DND-41 (cell line): Measurements from ENCODE around the gene CD79A.

Experiments used
- ATAC-seq: fragments of 200-7000 bp; cut with Tn5 transposase; 3 replicates; pipeline ENCODE4 v1.9.1; 2021; ENCODE audit warnings: low read depth; ENCODE audit not compliant: insufficient read depth
- DNase-seq: peaks from one replicate; pipeline ENCODE4 v3.0.0-alpha.2; 2020
- H2AFZ ChIP-seq: 2 replicates; pipeline ENCODE4 v1.6.0; 2012; ENCODE audit warnings: low read depth, low read length
- H3K27ac ChIP-seq: 2 replicates; pipeline ENCODE4 v1.5.1; 2012; ENCODE audit warnings: low read length, inconsistent platforms
- H3K27me3 ChIP-seq: fragments of 200-600 bp; sonication (generic); 2 replicates; pipeline ENCODE4 v1.6.0; 2012; ENCODE audit warnings: low read length, mild to moderate bottlenecking, inconsistent platforms; ENCODE audit not compliant: insufficient read depth, poor library complexity
- H3K36me3 ChIP-seq: 2 replicates; pipeline ENCODE4 v1.5.1; 2012; ENCODE audit warnings: low read length, inconsistent platforms; ENCODE audit not compliant: insufficient read depth
- H3K4me1 ChIP-seq: 2 replicates; pipeline ENCODE4 v1.5.1; 2012; ENCODE audit warnings: mild to moderate bottlenecking, low read length; ENCODE audit not compliant: insufficient read depth
- H3K4me2 ChIP-seq: 2 replicates; pipeline ENCODE4 v1.6.0; 2012; ENCODE audit warnings: mild to moderate bottlenecking, moderate library complexity, low read length, inconsistent platforms; ENCODE audit not compliant: insufficient read depth
- H3K4me3 ChIP-seq, 2 experiments: fragments of 200-600 bp in 1 of 2; shearing (Covaris generic) in 1 of 2; 2 replicates each; pipeline ENCODE4 v1.5.1; 2012 to 2016; ENCODE audit warnings: inconsistent platforms in 2 of 2, low read length in 2 of 2, mild to moderate bottlenecking in 2 of 2, low read depth in 1 of 2, moderate library complexity in 1 of 2
- H3K79me2 ChIP-seq: 2 replicates; pipeline ENCODE4 v1.6.0; 2012; ENCODE audit warnings: low read length, inconsistent platforms; ENCODE audit not compliant: insufficient read depth
- H3K9ac ChIP-seq: 2 replicates; pipeline ENCODE4 v1.6.0; 2012; ENCODE audit warnings: low read depth, mild to moderate bottlenecking, inconsistent platforms, low read length, moderate library complexity
- H3K9me3 ChIP-seq: 2 replicates; pipeline ENCODE4 v1.5.1; 2012; ENCODE audit warnings: low read length, moderate library complexity, mild to moderate bottlenecking, inconsistent platforms; ENCODE audit not compliant: insufficient read depth, severe bottlenecking
- H4K20me1 ChIP-seq: 2 replicates; pipeline ENCODE4 v1.6.0; 2012; ENCODE audit warnings: low read length; ENCODE audit not compliant: insufficient read depth
- EZH2 ChIP-seq: IDR thresholded peaks from 3 replicates; pipeline ENCODE4 v1.6.1; 2012; ENCODE audit warnings: borderline replicate concordance, low read depth, mild to moderate bottlenecking, moderate library complexity, low read length, inconsistent platforms; ENCODE audit not compliant: severe bottlenecking
- TF ChIP-seq, protein P1 (sequence below): IDR thresholded peaks from 2 replicates; pipeline ENCODE4 v1.5.1; 2012; ENCODE audit warnings: borderline replicate concordance, low read length, moderate library complexity, mild to moderate bottlenecking; ENCODE audit not compliant: poor library complexity, severe bottlenecking; ENCODE audit errors: extremely low read depth

CD79A gene

DNA sequence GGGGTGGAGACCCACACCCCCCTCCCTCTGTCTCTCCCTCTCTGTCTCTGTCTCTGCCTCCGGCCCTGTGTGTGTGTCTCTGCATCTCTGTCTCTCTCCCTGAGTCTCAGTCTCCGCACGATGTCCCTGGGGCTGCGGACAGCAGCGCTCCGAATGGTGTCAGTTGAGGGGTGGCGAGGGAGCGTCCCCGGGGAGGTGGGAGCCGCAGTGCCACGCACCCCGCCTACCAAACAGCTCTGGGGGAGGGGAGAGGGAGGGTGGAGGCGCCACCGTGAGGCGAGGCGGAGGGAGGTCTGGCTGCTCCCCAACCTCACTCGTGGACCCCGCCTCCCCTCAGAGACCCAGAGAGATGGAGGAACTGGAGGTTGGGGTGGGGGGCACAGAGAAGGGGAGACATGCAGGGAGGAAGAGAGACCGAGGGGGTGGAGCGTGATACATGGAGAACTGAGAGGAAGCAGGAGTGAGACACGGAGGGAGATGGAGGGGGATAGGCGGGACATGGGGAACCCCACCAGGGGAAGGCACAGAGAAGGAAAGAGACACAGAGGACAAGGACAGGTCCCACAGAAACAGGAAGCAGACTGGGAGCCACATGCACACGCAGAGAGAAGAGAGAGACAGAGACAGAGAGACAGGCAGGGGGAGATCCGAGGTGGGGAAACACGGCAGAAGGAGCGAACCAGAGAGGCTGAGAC, 44.0 kb downstream of the CD79A start:
- DNase-seq (no peak), ATAC-seq (no peak)
- H3K79me2 ChIP-seq = no peaks in the 10 kb centered on the region
- peaks cover 8% of the 10 kb centered on the region for H3K36me3 ChIP-seq
- H3K9me3 ChIP-seq = no peaks in the 10 kb centered on the region
- no peak overlapping the region for H3K4me3 ChIP-seq
- H2AFZ ChIP-seq = no peak overlapping the region
- H3K9ac ChIP-seq = no peak overlapping the region
- no peak overlapping the region for H3K4me2 ChIP-seq
- TF ChIP-seq EZH2 = no peak
- TF ChIP-seq, protein P1, sequence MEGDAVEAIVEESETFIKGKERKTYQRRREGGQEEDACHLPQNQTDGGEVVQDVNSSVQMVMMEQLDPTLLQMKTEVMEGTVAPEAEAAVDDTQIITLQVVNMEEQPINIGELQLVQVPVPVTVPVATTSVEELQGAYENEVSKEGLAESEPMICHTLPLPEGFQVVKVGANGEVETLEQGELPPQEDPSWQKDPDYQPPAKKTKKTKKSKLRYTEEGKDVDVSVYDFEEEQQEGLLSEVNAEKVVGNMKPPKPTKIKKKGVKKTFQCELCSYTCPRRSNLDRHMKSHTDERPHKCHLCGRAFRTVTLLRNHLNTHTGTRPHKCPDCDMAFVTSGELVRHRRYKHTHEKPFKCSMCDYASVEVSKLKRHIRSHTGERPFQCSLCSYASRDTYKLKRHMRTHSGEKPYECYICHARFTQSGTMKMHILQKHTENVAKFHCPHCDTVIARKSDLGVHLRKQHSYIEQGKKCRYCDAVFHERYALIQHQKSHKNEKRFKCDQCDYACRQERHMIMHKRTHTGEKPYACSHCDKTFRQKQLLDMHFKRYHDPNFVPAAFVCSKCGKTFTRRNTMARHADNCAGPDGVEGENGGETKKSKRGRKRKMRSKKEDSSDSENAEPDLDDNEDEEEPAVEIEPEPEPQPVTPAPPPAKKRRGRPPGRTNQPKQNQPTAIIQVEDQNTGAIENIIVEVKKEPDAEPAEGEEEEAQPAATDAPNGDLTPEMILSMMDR = no peak
- H4K20me1 ChIP-seq = peaks cover 18% of the 10 kb centered on the region; the same call in 1 of the 2 replicates
- no peaks in the 10 kb centered on the region for H3K4me1 ChIP-seq
- H3K27ac ChIP-seq = no peak overlapping the region
- no peaks in the 10 kb centered on the region for H3K27me3 ChIP-seq

DNA sequence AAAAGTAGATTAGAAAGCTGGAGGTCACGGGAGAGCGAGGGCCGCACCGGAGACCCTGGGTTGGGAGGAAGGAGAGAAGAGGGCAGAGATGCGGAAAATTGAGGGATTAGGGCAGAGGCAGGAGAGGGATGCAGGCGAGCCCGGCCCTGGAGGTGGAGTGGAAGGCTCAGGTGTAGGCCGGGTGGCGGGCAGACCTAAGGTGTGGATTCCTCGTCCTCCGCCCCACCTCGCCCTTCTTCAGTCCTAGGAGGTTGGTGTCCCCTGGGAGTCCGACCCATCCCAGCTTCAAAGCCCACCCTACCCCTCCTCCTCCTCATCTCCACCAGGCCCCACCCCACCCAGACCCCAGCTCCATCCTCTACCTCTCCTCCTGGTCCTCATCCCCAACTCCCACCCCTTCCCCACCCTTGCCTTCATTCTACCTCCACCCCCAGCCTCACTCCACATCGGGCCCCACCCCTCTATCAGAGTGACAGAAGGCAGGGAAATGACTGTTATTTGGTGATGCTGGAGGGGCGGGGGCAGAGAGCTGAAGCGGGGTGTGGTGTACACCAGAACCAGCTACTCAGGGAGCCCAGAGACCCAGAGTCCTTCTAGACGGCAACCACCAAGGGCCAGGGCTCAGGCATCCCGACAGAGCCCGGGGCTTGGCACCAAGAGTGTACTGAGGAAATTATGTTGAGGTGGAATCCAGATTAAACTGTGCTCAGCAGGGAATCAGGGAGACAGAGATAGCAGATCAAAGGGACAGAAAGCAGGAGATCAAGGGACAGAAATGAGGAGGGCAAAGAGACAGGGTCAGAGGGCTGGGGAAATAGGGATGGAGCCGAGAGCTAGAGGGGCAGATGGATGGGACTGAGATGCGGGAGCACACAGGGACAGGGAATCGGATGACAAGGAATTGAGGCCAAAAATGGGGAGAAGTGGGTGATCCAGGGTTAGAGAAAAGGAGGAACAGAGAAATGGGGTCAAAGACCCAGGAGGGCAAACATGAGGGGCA, 44.8 kb downstream of the CD79A start:
- H3K27ac ChIP-seq = no peak overlapping the region
- peaks cover 2% of the 10 kb centered on the region; the same call in 1 of the 2 replicates for H3K4me1 ChIP-seq
- peaks cover 22% of the 10 kb centered on the region; the same call in 1 of the 2 replicates for H4K20me1 ChIP-seq
- no peaks in the 10 kb centered on the region for H3K9me3 ChIP-seq
- no peak for TF ChIP-seq EZH2
- TF ChIP-seq, protein P1 = no peak
- no peak overlapping the region for H3K9ac ChIP-seq
- no peak overlapping the region for H3K4me2 ChIP-seq
- no peak for DNase-seq
- H3K27me3 ChIP-seq = no peaks in the 10 kb centered on the region
- ATAC-seq = no peak
- no peak overlapping the region for H2AFZ ChIP-seq
- H3K79me2 ChIP-seq = no peaks in the 10 kb centered on the region
- H3K36me3 ChIP-seq = peaks cover 5% of the 10 kb centered on the region; the same call in 1 of the 2 replicates
- no peak overlapping the region for H3K4me3 ChIP-seq

DNA sequence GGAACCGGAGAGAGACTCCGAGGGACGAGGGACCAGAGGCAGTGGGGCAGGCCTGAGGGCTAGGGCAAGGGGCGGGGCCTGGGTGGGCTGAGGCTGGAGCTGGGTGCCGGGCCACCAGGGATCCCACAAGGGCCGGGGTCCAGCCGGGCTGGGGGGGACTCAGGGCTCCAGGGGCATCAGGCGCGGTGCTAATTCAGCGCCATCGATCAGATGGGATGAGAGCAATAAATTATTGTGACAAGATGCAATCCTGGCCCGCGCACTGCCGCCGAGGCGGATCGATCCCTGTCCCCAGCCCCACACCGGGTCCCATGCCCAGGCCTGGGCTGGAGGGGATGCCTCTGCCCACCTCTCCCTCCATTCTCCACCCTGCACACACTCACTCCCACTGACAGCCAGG, 45.5 kb downstream of the CD79A start:
- H3K9ac ChIP-seq = no peak overlapping the region
- no peak overlapping the region for H3K27ac ChIP-seq
- peaks cover 9% of the 10 kb centered on the region for H3K4me1 ChIP-seq
- H3K4me3 ChIP-seq = no peak overlapping the region
- ATAC-seq = no peak
- no peak for DNase-seq
- H4K20me1 ChIP-seq = peaks cover 21% of the 10 kb centered on the region; the same call in 1 of the 2 replicates
- TF ChIP-seq EZH2 = no peak
- no peaks in the 10 kb centered on the region for H3K79me2 ChIP-seq
- H3K9me3 ChIP-seq = no peaks in the 10 kb centered on the region
- peaks cover 5% of the 10 kb centered on the region; the same call in 1 of the 2 replicates for H3K36me3 ChIP-seq
- H2AFZ ChIP-seq = no peak overlapping the region
- H3K4me2 ChIP-seq = no peak overlapping the region
- no peaks in the 10 kb centered on the region for H3K27me3 ChIP-seq
